CD4-positive, CD25-positive, alpha-beta regulatory T cell (primary cell): ENCODE results near the gene NACAD. TPM values are rescaled to one million over a fixed set of nuclear protein-coding genes. Genes with fewer than 3 reads are reported as not detected.
A peak's percentile ranks its signal among the peaks of the same experiment; 100 is the strongest.

Source experiments
- ATAC-seq, 2 donors: fragments of 150-1000 bp; cut with Tn5 transposase; one replicate each; pipeline ENCODE4 v1.10.0; 2021; ENCODE audit warnings: low read depth in 2 of 2, moderate number of reproducible peaks in 2 of 2, moderate library complexity in 1 of 2
- DNase-seq, 3 donors: peaks; one replicate each; pipeline versions ENCODE4 v3.0.0 to v3.0.0-alpha.2; 2012 to 2022; ENCODE audit warnings: mixed read lengths in 1 of 3
- H3K27ac ChIP-seq: one replicate; pipeline ENCODE4 v1.7.0; 2013; ENCODE audit warnings: mild to moderate bottlenecking, low read length; ENCODE audit not compliant: insufficient read depth, poor library complexity, severe bottlenecking
- H3K27me3 ChIP-seq: one replicate; pipeline ENCODE4 v1.7.0; 2013; ENCODE audit warnings: low read length; ENCODE audit not compliant: control insufficient read depth, insufficient read depth
- H3K36me3 ChIP-seq: one replicate; pipeline ENCODE4 v1.7.0; 2013; ENCODE audit warnings: mild to moderate bottlenecking, low read length, moderate library complexity; ENCODE audit not compliant: control insufficient read depth, insufficient read depth
- H3K4me1 ChIP-seq: 2 replicates; pipeline ENCODE4 v1.7.0; 2013; ENCODE audit warnings: mild to moderate bottlenecking, low read length; ENCODE audit not compliant: insufficient read depth, control insufficient read depth, poor library complexity, severe bottlenecking
- H3K4me3 ChIP-seq: one replicate; pipeline ENCODE4 v1.7.0; 2013; ENCODE audit warnings: low read depth, mild to moderate bottlenecking, low read length, moderate library complexity
- H3K9me3 ChIP-seq, 2 experiments: 1 replicate in 1 of 2; 2 replicates in 1 of 2; pipeline ENCODE4 v1.7.0; 2013; ENCODE audit warnings: low read length in 2 of 2, mild to moderate bottlenecking in 1 of 2, moderate library complexity in 1 of 2; ENCODE audit not compliant: control insufficient read depth in 2 of 2
- H3K27ac Mint-ChIP-seq, 3 donors: one replicate each; pipeline ENCODE4 v1.8.0; 2020 to 2022; ENCODE audit warnings: mild to moderate bottlenecking in 3 of 3, mixed read lengths in 3 of 3, moderate library complexity in 2 of 3
- H3K27me3 Mint-ChIP-seq: one replicate; pipeline ENCODE4 v1.8.0; 2022; ENCODE audit warnings: mild to moderate bottlenecking, mixed read lengths
- H3K36me3 Mint-ChIP-seq: one replicate; pipeline ENCODE4 v1.8.0; 2020; ENCODE audit warnings: mixed read lengths
- H3K4me1 Mint-ChIP-seq, 4 donors: one replicate each; pipeline ENCODE4 v1.8.0; 2020 to 2022; ENCODE audit warnings: mixed read lengths in 4 of 4, mild to moderate bottlenecking in 1 of 4
- H3K4me3 Mint-ChIP-seq, 4 donors: one replicate each; pipeline ENCODE4 v1.8.0; 2020 to 2022; ENCODE audit warnings: mild to moderate bottlenecking in 4 of 4, mixed read lengths in 4 of 4, moderate library complexity in 3 of 4
- H3K9me3 Mint-ChIP-seq, 7 donors: one replicate each; pipeline ENCODE4 v1.8.0; 2020 to 2022; ENCODE audit warnings: mixed read lengths in 7 of 7, mild to moderate bottlenecking in 3 of 7, moderate library complexity in 2 of 7
- polyA plus RNA-seq, 4 donors: library from polyadenylated mRNA; unstranded; fragments of 300-500 nt; fragmentation: Illumina TruSeq; gene quantifications; one replicate each; pipeline ENCODE4 v1.2.3, GENCODE V29; 2021
- total RNA-seq: library from RNA; stranded (reverse); gene quantifications from one replicate; pipeline ENCODE4 v1.2.3, GENCODE V29; 2022

Gene NACAD
- total and polyA plus RNA-seq, 5 donors from 2014 or later, result 0.07 TPM; not detected in 4

GRCh38 chr7:45098983-45099839 lies 10.4 kb upstream of the NACAD start:
- ATAC-seq, result no peak

GRCh38 chr7:45092931-45093235 lies 4.1 kb upstream of the NACAD start:
- peaks cover 5% of the 10 kb centered on the region for H3K36me3 Mint-ChIP-seq
- H3K4me3 ChIP-seq, result no peak overlapping the region
- H3K27ac Mint-ChIP-seq, result no peak overlapping the region
- no peaks in the 10 kb centered on the region for H3K9me3 ChIP-seq
- H3K4me1 Mint-ChIP-seq, result peaks cover 0 to 15% (median 0%) of the 10 kb centered on the region in 4 donors
- H3K4me1 ChIP-seq, result peaks cover 15% of the 10 kb centered on the region
- H3K27me3 ChIP-seq, result no peaks in the 10 kb centered on the region
- ATAC-seq (no peak), DNase-seq (no peak)
- H3K36me3 ChIP-seq, result peaks cover 1% of the 10 kb centered on the region
- no peak overlapping the region for H3K27ac ChIP-seq
- peaks cover 26% of the 10 kb centered on the region for H3K27me3 Mint-ChIP-seq
- peaks cover 0 to 8% (median 1%) of the 10 kb centered on the region in 7 donors for H3K9me3 Mint-ChIP-seq
- no peak overlapping the region for H3K4me3 Mint-ChIP-seq

More at GRCh38 chr7:45098983-45099839, 10.4 kb upstream of the NACAD start:
- Mint-ChIP-seq H3K27me3 (peaks cover 3% of the 10 kb centered on the region), H3K4me3 (no peak overlapping the region), H3K9me3 (no peaks in the 10 kb centered on the region), H3K36me3 (peaks cover 3% of the 10 kb centered on the region), H3K4me1 (peaks cover 0 to 4% (median 0%) of the 10 kb centered on the region in 4 donors), H3K27ac (no peak overlapping the region)
- no peak for DNase-seq
- H3K27ac ChIP-seq, result no peak overlapping the region
- no peaks in the 10 kb centered on the region for H3K4me1 ChIP-seq
- H3K36me3 ChIP-seq, result peaks cover 55% of the 10 kb centered on the region
- H3K9me3 ChIP-seq, result no peaks in the 10 kb centered on the region
- H3K27me3 ChIP-seq, result no peaks in the 10 kb centered on the region
- no peak overlapping the region for H3K4me3 ChIP-seq

- Mint-ChIP-seq H3K4me3 (no peak overlapping the region), H3K4me1 (peaks cover 0 to 15% (median 0%) of the 10 kb centered on the region in 4 donors), H3K9me3 (peaks cover 0 to 8% (median 1%) of the 10 kb centered on the region in 7 donors), H3K27me3 (peaks cover 27% of the 10 kb centered on the region), H3K36me3 (peaks cover 5% of the 10 kb centered on the region), H3K27ac (no peak overlapping the region)
- Histone ChIP-seq H3K4me3 (no peak overlapping the region), H3K4me1 (peaks cover 15% of the 10 kb centered on the region), H3K27ac (no peak overlapping the region), H3K27me3 (no peaks in the 10 kb centered on the region), H3K36me3 (no peaks in the 10 kb centered on the region), H3K9me3 (no peaks in the 10 kb centered on the region)
- no peak for DNase-seq
- ATAC-seq, result no peak
Measured at GRCh38 chr7:45092100-45092930, 3.5 kb upstream of the NACAD start.

- H3K4me3 Mint-ChIP-seq, result peak overlapping the region; percentile 27 to 76 (median 54)
- Histone ChIP-seq H3K4me3 (no peak overlapping the region), H3K9me3 (no peaks in the 10 kb centered on the region), H3K27ac (no peak overlapping the region), H3K36me3 (no peaks in the 10 kb centered on the region), H3K4me1 (peaks cover 15% of the 10 kb centered on the region), H3K27me3 (no peaks in the 10 kb centered on the region)
- ATAC-seq (peak; percentile 22 to 33), DNase-seq (peak; percentile 33 to 65 (median 50))
- peaks cover 5% of the 10 kb centered on the region for H3K36me3 Mint-ChIP-seq
- peak overlapping the region in 2 of 3 donors; percentile 51 to 52 for H3K27ac Mint-ChIP-seq
- peaks cover 0 to 12% (median 0%) of the 10 kb centered on the region in 4 donors for H3K4me1 Mint-ChIP-seq
- H3K9me3 Mint-ChIP-seq, result peaks cover 0 to 8% (median 1%) of the 10 kb centered on the region in 7 donors
- peaks cover 31% of the 10 kb centered on the region for H3K27me3 Mint-ChIP-seq
Measured at GRCh38 chr7:45089341-45089891, 647 bp upstream of the NACAD start.

- Mint-ChIP-seq H3K27ac (no peak overlapping the region), H3K36me3 (peaks cover 5% of the 10 kb centered on the region), H3K27me3 (peaks cover 31% of the 10 kb centered on the region), H3K4me1 (peaks cover 0 to 12% (median 0%) of the 10 kb centered on the region in 4 donors), H3K9me3 (peaks cover 0 to 5% (median 0%) of the 10 kb centered on the region in 7 donors), H3K4me3 (peak overlapping the region in 3 of 4 donors; percentile 52 to 90 (median 56))
- no peaks in the 10 kb centered on the region for H3K27me3 ChIP-seq
- no peak overlapping the region for H3K4me3 ChIP-seq
- DNase-seq (no peak), ATAC-seq (no peak)
- H3K27ac ChIP-seq, result no peak overlapping the region
- H3K9me3 ChIP-seq, result no peaks in the 10 kb centered on the region
- peaks cover 15% of the 10 kb centered on the region for H3K4me1 ChIP-seq
- no peaks in the 10 kb centered on the region for H3K36me3 ChIP-seq
Measured at GRCh38 chr7:45088146-45088701, 545 bp downstream of the NACAD start.

- H3K36me3 Mint-ChIP-seq, result peaks cover under 1% of the 10 kb centered on the region
- Histone ChIP-seq H3K27ac (no peak overlapping the region), H3K36me3 (no peaks in the 10 kb centered on the region), H3K27me3 (no peaks in the 10 kb centered on the region), H3K4me3 (no peak overlapping the region), H3K9me3 (no peaks in the 10 kb centered on the region), H3K4me1 (peaks cover 15% of the 10 kb centered on the region)
- peaks cover 0 to 12% (median 0%) of the 10 kb centered on the region in 4 donors for H3K4me1 Mint-ChIP-seq
- no peak for DNase-seq
- peaks cover 0 to 1% (median 0%) of the 10 kb centered on the region in 7 donors for H3K9me3 Mint-ChIP-seq
- H3K4me3 Mint-ChIP-seq, result peak overlapping the region in 2 of 4 donors; percentile 52 to 56
- H3K27me3 Mint-ChIP-seq, result peaks cover 29% of the 10 kb centered on the region
- ATAC-seq, result no peak
- H3K27ac Mint-ChIP-seq, result peak overlapping the region in 2 of 3 donors; percentile 15 to 52
Measured at GRCh38 chr7:45087301-45088145, 1.2 kb downstream of the NACAD start.
